Ovary (tissue), 9 donors: ENCODE measurements around the gene RAET1G. TPM values are rescaled to one million over a fixed set of nuclear protein-coding genes. Genes with fewer than 3 reads are reported as not detected.
"Not testable (repeated sequence)": the region's sequence is repeated elsewhere in the genome, so short reads cannot be mapped to it uniquely, and the experiment has no call there.

Experiments
- DNase-seq, 5 donors: peaks; one replicate each; pipeline ENCODE4 v3.0.0-alpha.2; 2019 to 2020
- H3K27ac ChIP-seq, 2 donors: fragments of 200-600 bp; one replicate each; pipeline versions ENCODE4 v1.5.1 to v1.8.0; 2019 to 2022
- H3K27me3 ChIP-seq: fragments of 200-600 bp; one replicate; pipeline ENCODE4 v1.8.0; 2022
- H3K36me3 ChIP-seq: fragments of 200-600 bp; sonication (generic); one replicate; pipeline ENCODE4 v1.5.1; 2019
- H3K4me1 ChIP-seq: one replicate; pipeline ENCODE4 v1.8.1; 2013; ENCODE audit warnings: mild to moderate bottlenecking, moderate library complexity; ENCODE audit not compliant: insufficient read depth
- H3K4me3 ChIP-seq: fragments of 200-600 bp; sonication (generic); one replicate; pipeline ENCODE4 v1.5.1; 2017
- H3K9me3 ChIP-seq, 2 donors: fragments of 200-600 bp in 1 of 2; sonication (generic) in 1 of 2; one replicate each; pipeline versions ENCODE4 v1.5.1 to v1.8.1; 2013 to 2019; ENCODE audit warnings: mild to moderate bottlenecking in 1 of 2, moderate library complexity in 1 of 2
- EP300 ChIP-seq: sonication (generic); formaldehyde crosslinking; IDR thresholded peaks from one replicate; pipeline ENCODE4 v1.6.1; 2017; ENCODE audit warnings: antibody characterized with exemption
- POLR2A ChIP-seq: fragments of 450-650 bp; IDR thresholded peaks from one replicate; pipeline ENCODE4 v1.6.1; 2017; ENCODE audit warnings: antibody characterized with exemption, mild to moderate bottlenecking, moderate library complexity
- WGBS, 3 donors: extraction: QIAGEN DNeasy Blood & Tissue Kit in 1 of 3; methylation state at CpG; one replicate each; pipeline versions ENCODE4 v1.1.5 to v1.1.7; 2013 to 2017; 5-methylcytosine and 5-hydroxymethylcytosine counted together
- intact Hi-C, 4 donors: fragments of 100-400 bp; cut with DNase I; formaldehyde crosslinking; loops; one replicate each; pipeline versions ENCODE4 v1.11.0 to v1.15.1; 2022 to 2023
- polyA plus RNA-seq, 2 donors: library from polyadenylated mRNA; stranded (reverse); fragments of 200-250 nt in 1 of 2; fragments of 350-450 nt in 1 of 2; fragmentation: Illumina TruSeq in 1 of 2; extraction: RNeasy Lipid Tissue Mini Kit (QIAGEN cat#74804) in 1 of 2; gene quantifications; one replicate each; pipeline ENCODE4 v1.2.3, GENCODE V29; 2013 to 2014
- total RNA-seq, 7 donors: library from RNA; depleted of rRNA in 2 of 7; stranded (reverse); fragments of >200 nt in 2 of 7; fragmentation: NEBNext Ultra II Directional in 3 of 7; extraction: Animal tissue kit (Norgen Biotek cat#: 25700) in 3 of 7; gene quantifications; one replicate each; pipeline versions ENCODE4 v1.1.0 to v1.2.4, GENCODE V29; 2016 to 2023
- TF ChIP-seq, protein P1 (sequence below), 3 donors: fragments of 450-650 bp in 2 of 3; fragments of 200-600 bp in 1 of 3; IDR thresholded peaks; one replicate each; pipeline versions ENCODE4 v1.5.1 to v1.8.0; 2016 to 2022; ENCODE audit warnings: antibody characterized with exemption in 3 of 3, mild to moderate bottlenecking in 1 of 3
- donor health status: DM: no; HTN: no; CAD: no; lungs with moderate emphysema.
- donor health status: DM: no; HTN: no; CAD: no.
- donor health status: Bipolar disorder and iron deficiency.
- donor health status: DM: yes; HTN: yes; CAD: no.
- donor health status: DM: no; HTN: no; CAD: no.
- donor health status: DM: yes; HTN: yes; CAD: no.

RAET1G gene
- total and polyA plus RNA-seq, 9 donors: 0.42 to 1.5 (median 0.77) TPM; not detected in 1

DNA sequence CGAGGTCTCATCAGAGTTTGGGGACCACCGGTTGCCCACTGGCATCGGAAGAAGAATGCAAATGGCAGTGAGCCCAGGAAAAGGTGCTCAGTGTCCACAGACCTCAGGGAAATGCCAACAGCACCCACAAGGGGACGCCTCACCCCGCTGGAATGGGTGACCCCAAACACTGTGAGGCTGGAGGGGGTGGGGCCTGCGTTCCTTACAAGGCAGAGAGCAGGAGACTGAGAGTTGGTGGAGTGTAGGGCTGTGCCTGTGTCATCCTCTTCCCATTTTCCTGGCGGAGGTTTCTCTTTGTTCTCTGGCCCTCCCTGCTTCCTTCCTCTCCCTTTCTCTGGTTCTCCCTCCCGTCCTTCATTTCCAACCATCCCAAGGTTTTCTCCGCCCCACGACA, 31.0 kb upstream of the RAET1G start:
- H3K4me3 ChIP-seq, H3K27ac ChIP-seq, intact Hi-C loops, H3K4me1 ChIP-seq, DNase-seq, H3K36me3 ChIP-seq, H3K27me3 ChIP-seq, H3K9me3 ChIP-seq: not testable (repeated sequence)
- 0 to 8% (median 7%) methylated on average over 4 to 5 of the region's 10 CpGs for WGBS, 3 donors

DNA sequence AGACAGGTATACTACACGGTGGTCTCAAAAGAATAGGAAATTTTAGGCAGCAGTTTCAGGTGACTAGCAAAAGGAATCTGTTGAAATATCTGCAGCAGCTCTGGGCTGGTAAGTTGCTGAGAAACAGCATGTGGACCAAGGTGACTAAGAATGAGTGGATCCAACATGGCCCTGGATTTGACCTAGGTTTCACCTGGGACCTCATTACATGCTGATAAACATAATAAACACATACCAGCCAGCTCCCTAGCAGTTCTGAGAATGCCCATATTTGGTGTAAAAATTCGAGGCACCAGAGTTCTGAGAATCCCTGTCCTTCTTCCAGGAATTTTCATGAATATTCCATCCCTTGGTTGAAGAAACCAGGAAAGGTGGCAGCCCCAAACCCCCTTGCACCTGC, 30.5 kb upstream of the RAET1G start:
- H3K27ac ChIP-seq, DNase-seq, H3K4me1 ChIP-seq, H3K27me3 ChIP-seq, H3K36me3 ChIP-seq, intact Hi-C loops, H3K9me3 ChIP-seq, H3K4me3 ChIP-seq: not testable (repeated sequence)
- 30 to 34% (median 33%) methylated on average over 2 of the region's 2 CpGs for WGBS, 3 donors

DNA sequence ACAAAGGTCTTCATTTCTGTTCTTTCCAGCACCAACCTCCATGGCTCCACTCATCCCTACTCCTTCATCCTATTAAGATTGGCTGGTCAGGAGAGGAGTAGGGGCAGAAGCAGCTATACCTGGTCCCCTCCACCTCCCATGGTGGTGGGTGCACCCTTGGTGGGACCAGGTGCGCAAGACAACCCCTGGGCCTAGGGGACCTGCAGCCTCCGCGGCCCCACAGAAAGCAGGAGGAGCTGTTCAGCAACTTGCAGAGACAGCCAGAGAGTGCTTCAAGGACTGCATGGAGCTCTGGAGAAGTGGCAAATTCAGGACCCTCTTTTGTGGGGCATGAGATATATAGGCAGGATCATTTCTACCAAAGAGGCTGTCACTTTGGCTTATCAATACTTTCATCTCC, 28.7 kb upstream of the RAET1G start:
- 71 to 92% (median 76%) methylated on average over 2 to 3 of the region's 3 CpGs for WGBS, 3 donors
- Histone ChIP-seq H3K36me3 (no peaks in the 10 kb centered on the region), H3K9me3 (no peaks in the 10 kb centered on the region), H3K27me3 (no peaks in the 10 kb centered on the region), H3K4me1 (no peaks in the 10 kb centered on the region), H3K4me3 (no peak overlapping the region), H3K27ac (no peak overlapping the region)
- intact Hi-C loops: no loop called here
- DNase-seq: no peak
- TF ChIP-seq POLR2A: no peak
- TF ChIP-seq, protein P1, sequence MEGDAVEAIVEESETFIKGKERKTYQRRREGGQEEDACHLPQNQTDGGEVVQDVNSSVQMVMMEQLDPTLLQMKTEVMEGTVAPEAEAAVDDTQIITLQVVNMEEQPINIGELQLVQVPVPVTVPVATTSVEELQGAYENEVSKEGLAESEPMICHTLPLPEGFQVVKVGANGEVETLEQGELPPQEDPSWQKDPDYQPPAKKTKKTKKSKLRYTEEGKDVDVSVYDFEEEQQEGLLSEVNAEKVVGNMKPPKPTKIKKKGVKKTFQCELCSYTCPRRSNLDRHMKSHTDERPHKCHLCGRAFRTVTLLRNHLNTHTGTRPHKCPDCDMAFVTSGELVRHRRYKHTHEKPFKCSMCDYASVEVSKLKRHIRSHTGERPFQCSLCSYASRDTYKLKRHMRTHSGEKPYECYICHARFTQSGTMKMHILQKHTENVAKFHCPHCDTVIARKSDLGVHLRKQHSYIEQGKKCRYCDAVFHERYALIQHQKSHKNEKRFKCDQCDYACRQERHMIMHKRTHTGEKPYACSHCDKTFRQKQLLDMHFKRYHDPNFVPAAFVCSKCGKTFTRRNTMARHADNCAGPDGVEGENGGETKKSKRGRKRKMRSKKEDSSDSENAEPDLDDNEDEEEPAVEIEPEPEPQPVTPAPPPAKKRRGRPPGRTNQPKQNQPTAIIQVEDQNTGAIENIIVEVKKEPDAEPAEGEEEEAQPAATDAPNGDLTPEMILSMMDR (IDR thresholded peaks at IDR 0.05): no peak
- TF ChIP-seq EP300: no peak

DNA sequence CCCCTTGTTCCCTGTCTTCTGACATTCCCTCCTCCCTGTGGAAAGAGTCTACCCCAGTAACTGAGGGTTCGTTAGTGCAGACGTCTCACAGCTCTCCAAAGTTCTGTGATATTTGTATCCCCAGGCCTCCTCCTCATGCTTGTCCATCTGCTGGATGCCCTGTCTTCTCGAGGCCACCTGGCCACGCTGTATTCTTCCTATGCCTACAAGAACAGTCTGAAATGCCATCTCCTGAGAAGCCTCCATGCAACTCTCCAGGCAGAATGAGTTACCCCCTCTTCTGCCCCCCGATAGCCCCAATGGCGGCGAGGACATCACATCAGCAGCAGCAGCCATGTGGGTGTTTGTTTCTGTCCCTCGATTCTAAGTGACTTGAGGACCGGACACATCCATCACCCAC, 28.2 kb upstream of the RAET1G start:
- no peak overlapping the region for H3K27ac ChIP-seq
- no peaks in the 10 kb centered on the region for H3K9me3 ChIP-seq
- intact Hi-C loops: no loop called here
- H3K4me1 ChIP-seq: no peaks in the 10 kb centered on the region
- DNase-seq: no peak
- no peak overlapping the region for H3K4me3 ChIP-seq
- WGBS, 3 donors: 68 to 74% (median 73%) methylated on average over 9 of the region's 9 CpGs
- TF ChIP-seq POLR2A (no peak), EP300 (no peak)
- TF ChIP-seq, protein P1 (IDR thresholded peaks at IDR 0.05): no peak
- H3K36me3 ChIP-seq: no peaks in the 10 kb centered on the region
- H3K27me3 ChIP-seq: no peaks in the 10 kb centered on the region

DNA sequence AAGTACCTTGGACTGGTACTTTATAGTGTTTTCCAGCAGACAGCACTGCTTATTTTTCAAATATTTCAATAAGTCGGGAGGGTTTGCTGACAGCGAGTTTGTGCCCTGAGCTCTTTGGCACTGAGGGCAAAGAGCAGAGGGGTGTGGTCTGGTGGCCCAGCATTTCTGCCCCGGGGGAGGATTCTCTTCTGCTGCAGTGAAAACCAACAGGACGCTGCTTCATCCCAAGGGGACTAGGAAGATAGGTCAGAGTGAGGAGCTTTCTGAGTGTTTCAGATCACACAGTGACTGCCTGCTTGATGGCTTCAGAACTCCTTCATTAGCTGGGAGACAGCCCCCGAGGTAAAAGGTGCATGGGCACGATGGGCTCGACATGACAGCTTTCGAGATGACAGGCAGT, 27.5 kb upstream of the RAET1G start:
- H3K4me3 ChIP-seq: no peak overlapping the region
- H3K36me3 ChIP-seq: no peaks in the 10 kb centered on the region
- no peak overlapping the region for H3K27ac ChIP-seq
- H3K9me3 ChIP-seq: no peaks in the 10 kb centered on the region
- no peak for DNase-seq
- no peaks in the 10 kb centered on the region for H3K27me3 ChIP-seq
- 30 to 40% (median 40%) methylated on average over 8 of the region's 8 CpGs for WGBS, 3 donors
- intact Hi-C loops: no loop called here
- TF ChIP-seq, protein P1 (IDR thresholded peaks at IDR 0.05): no peak
- TF ChIP-seq POLR2A: no peak
- TF ChIP-seq EP300: no peak
- no peaks in the 10 kb centered on the region for H3K4me1 ChIP-seq

DNA sequence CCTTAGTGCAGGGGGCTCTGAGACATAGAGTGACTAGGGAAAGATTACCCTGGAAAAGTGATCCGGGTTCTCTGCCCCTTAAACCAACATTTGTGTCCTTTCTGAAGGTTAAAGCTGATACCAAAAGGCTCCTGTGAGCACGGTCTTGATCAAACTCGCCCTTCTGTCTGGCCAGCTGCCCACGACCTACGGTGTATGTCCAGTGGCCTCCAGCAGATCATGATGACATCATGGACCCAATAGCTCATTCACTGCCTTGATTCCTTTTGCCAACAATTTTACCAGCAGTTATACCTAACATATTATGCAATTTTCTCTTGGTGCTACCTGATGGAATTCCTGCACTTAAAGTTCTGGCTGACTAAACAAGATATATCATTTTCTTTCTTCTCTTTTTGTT, 25.7 kb upstream of the RAET1G start:
- no peak for DNase-seq
- H3K4me1 ChIP-seq: no peaks in the 10 kb centered on the region
- H3K27ac ChIP-seq: no peak overlapping the region
- intact Hi-C loops: no loop called here
- 76 to 78% (median 77%) methylated on average over 5 of the region's 5 CpGs for WGBS, 3 donors
- TF ChIP-seq POLR2A: no peak
- TF ChIP-seq EP300: no peak
- TF ChIP-seq, protein P1 (IDR thresholded peaks at IDR 0.05): no peak
- H3K36me3 ChIP-seq: no peaks in the 10 kb centered on the region
- H3K9me3 ChIP-seq: no peaks in the 10 kb centered on the region
- no peak overlapping the region for H3K4me3 ChIP-seq
- H3K27me3 ChIP-seq: no peaks in the 10 kb centered on the region
